H1 (cell line): Measurements from ENCODE around the gene SLC66A2. TPM values are rescaled to one million over a fixed set of nuclear protein-coding genes. Genes with fewer than 3 reads are reported as not detected.

Experiments
- CTCF ChIA-PET: fragments of 300-600 bp; sonication (Branson Sonifier 250); formaldehyde crosslinking; loops from one replicate; lab custom pipeline; 2021; ENCODE audit not compliant: partially characterized antibody; lab: Charles Lee
- POLR2A ChIA-PET: fragments of 300-600 bp; sonication (Branson Sonifier 250); formaldehyde crosslinking; loops from one replicate; lab custom pipeline; 2021; ENCODE audit warnings: inconsistent platforms; ENCODE audit not compliant: partially characterized antibody; lab: Charles Lee
- DNase-seq, 2 experiments: peaks; one replicate each; pipeline versions ENCODE4 v3.0.0 to v3.0.0-alpha.2; 2010 to 2022; ENCODE audit warnings: low spot score in 2 of 2, low read depth in 1 of 2, mixed read lengths in 1 of 2
- FAIRE-seq: peaks from 2 replicates; lab custom pipeline; 2011; peaks lifted over from hg19 to GRCh38; lab: Jason Lieb, UNC
- H2AFZ ChIP-seq: 2 replicates; pipeline ENCODE4 v1.8.1; 2012; ENCODE audit warnings: low read length, inconsistent platforms
- H2AK5ac ChIP-seq: 2 replicates; pipeline ENCODE4 v1.6.1; 2013; ENCODE audit warnings: low read depth, low read length
- H2BK120ac ChIP-seq: replicated peaks from 2 replicates; pipeline ENCODE3; 2013; ENCODE audit warnings: low read depth, low read length, inconsistent platforms
- H2BK12ac ChIP-seq: 2 replicates; pipeline ENCODE4 v1.6.1; 2013; ENCODE audit warnings: low read depth, low read length
- H2BK15ac ChIP-seq: 2 replicates; pipeline ENCODE4 v1.6.1; 2013; ENCODE audit warnings: low read length
- H2BK20ac ChIP-seq: 2 replicates; pipeline ENCODE4 v1.6.1; 2013; ENCODE audit warnings: low read length
- H2BK5ac ChIP-seq: 2 replicates; pipeline ENCODE4 v1.6.1; 2013; ENCODE audit warnings: low read depth, low read length
- H3K14ac ChIP-seq: 2 replicates; pipeline ENCODE4 v1.6.1; 2013; ENCODE audit warnings: inconsistent platforms; ENCODE audit not compliant: insufficient read length
- H3K18ac ChIP-seq: 2 replicates; pipeline ENCODE4 v1.6.1; 2013; ENCODE audit warnings: low read length; ENCODE audit errors: extremely low read depth
- H3K23ac ChIP-seq: 2 replicates; pipeline ENCODE4 v1.6.1; 2013; ENCODE audit warnings: inconsistent platforms; ENCODE audit not compliant: insufficient read length
- H3K23me2 ChIP-seq: 2 replicates; pipeline ENCODE4 v1.6.1; 2013; ENCODE audit warnings: low read depth, low read length
- H3K27ac ChIP-seq: 2 replicates; pipeline ENCODE4 v1.6.1; 2011; ENCODE audit warnings: low read depth, low read length, inconsistent platforms
- H3K27me3 ChIP-seq, 4 experiments: replicated peaks in 1 of 4; 1 replicate in 1 of 4; 2 replicates in 3 of 4; pipeline versions ENCODE4 v1.6.1 to v1.8.1; 2011 to 2013; ENCODE audit warnings: low read length in 3 of 4, mild to moderate bottlenecking in 3 of 4, inconsistent platforms in 2 of 4, mixed read lengths in 2 of 4, moderate library complexity in 1 of 4; ENCODE audit not compliant: control insufficient read depth in 3 of 4, insufficient read depth in 3 of 4; ENCODE audit errors: extremely low read depth in 1 of 4
- H3K36me3 ChIP-seq, 4 experiments: 2 replicates each; pipeline versions ENCODE4 v1.6.1 to v1.8.1; 2011 to 2013; ENCODE audit warnings: mild to moderate bottlenecking in 4 of 4, low read length in 3 of 4, moderate library complexity in 2 of 4, control low read depth in 1 of 4, inconsistent platforms in 1 of 4; ENCODE audit not compliant: insufficient read depth in 4 of 4, control insufficient read depth in 2 of 4
- H3K4ac ChIP-seq: replicated peaks from 2 replicates; pipeline ENCODE3; 2013; ENCODE audit warnings: low read length, low read depth, mixed read lengths, inconsistent platforms; ENCODE audit not compliant: insufficient read length
- H3K4me1 ChIP-seq, 4 experiments: replicated peaks in 1 of 4; 1 replicate in 1 of 4; 2 replicates in 3 of 4; pipeline versions ENCODE4 v1.6.1 to v1.8.1; 2011 to 2013; ENCODE audit warnings: low read length in 3 of 4, inconsistent platforms in 2 of 4, mixed read lengths in 1 of 4; ENCODE audit not compliant: insufficient read depth in 4 of 4, control insufficient read depth in 3 of 4
- H3K4me2 ChIP-seq, 2 experiments: 2 replicates each; pipeline versions ENCODE4 v1.6.1 to v1.8.1; 2011 to 2013; ENCODE audit warnings: low read depth in 2 of 2, low read length in 2 of 2, control low read depth in 1 of 2, inconsistent platforms in 1 of 2, mild to moderate bottlenecking in 1 of 2; ENCODE audit not compliant: insufficient read depth in 1 of 2
- H3K4me3 ChIP-seq, 4 experiments: fragments of 200-600, 300-600 bp in 1 of 4; sonication (generic), shearing (Covaris generic), sonication (Bioruptor Twin) in 1 of 4; 2 replicates each; pipeline versions ENCODE4 v1.5.1 to v1.8.1; 2011 to 2016; ENCODE audit warnings: low read length in 4 of 4, low read depth in 3 of 4, control low read depth in 2 of 4, inconsistent platforms in 2 of 4, mild to moderate bottlenecking in 2 of 4, mixed read lengths in 1 of 4, moderate library complexity in 1 of 4; ENCODE audit not compliant: insufficient read depth in 2 of 4; ENCODE audit errors: extremely low read depth in 1 of 4
- H3K56ac ChIP-seq: replicated peaks from 2 replicates; pipeline ENCODE3; 2013; ENCODE audit warnings: low read depth, mild to moderate bottlenecking, mixed read lengths, low read length, inconsistent platforms; ENCODE audit not compliant: insufficient read length
- H3K79me1 ChIP-seq: 2 replicates; pipeline ENCODE4 v1.6.1; 2013; ENCODE audit warnings: low read depth, low read length, control low read depth
- H3K79me2 ChIP-seq, 2 experiments: 2 replicates each; pipeline versions ENCODE4 v1.6.1 to v1.8.1; 2012 to 2013; ENCODE audit warnings: low read length in 2 of 2, mild to moderate bottlenecking in 2 of 2, inconsistent platforms in 1 of 2; ENCODE audit not compliant: insufficient read depth in 2 of 2, control insufficient read depth in 1 of 2
- H3K9ac ChIP-seq, 4 experiments: replicated peaks in 1 of 4; 1 replicate in 1 of 4; 2 replicates in 3 of 4; pipeline versions ENCODE4 v1.6.1 to v1.8.1; 2011 to 2013; ENCODE audit warnings: low read depth in 3 of 4, low read length in 3 of 4, control low read depth in 2 of 4, mild to moderate bottlenecking in 2 of 4, moderate library complexity in 2 of 4, inconsistent platforms in 1 of 4; ENCODE audit errors: extremely low read depth in 1 of 4
- H3K9me3 ChIP-seq, 2 experiments: 2 replicates each; pipeline versions ENCODE4 v1.6.1 to v1.8.1; 2012 to 2013; ENCODE audit warnings: mild to moderate bottlenecking in 2 of 2, moderate library complexity in 2 of 2, control low read depth in 1 of 2, inconsistent platforms in 1 of 2, low read depth in 1 of 2, low read length in 1 of 2, mixed read lengths in 1 of 2; ENCODE audit not compliant: insufficient read depth in 2 of 2
- H4K20me1 ChIP-seq, 2 experiments: replicated peaks in 1 of 2; 2 replicates each; pipeline versions ENCODE3 to v1.8.1; 2011 to 2013; ENCODE audit warnings: inconsistent platforms in 2 of 2, low read length in 2 of 2, mild to moderate bottlenecking in 1 of 2; ENCODE audit not compliant: insufficient read depth in 2 of 2, control insufficient read depth in 1 of 2
- H4K5ac ChIP-seq: 2 replicates; pipeline ENCODE4 v1.6.1; 2013; ENCODE audit warnings: low read length, low read depth, mixed read lengths, inconsistent platforms; ENCODE audit not compliant: insufficient read length
- H4K8ac ChIP-seq: 2 replicates; pipeline ENCODE4 v1.8.0; 2013; ENCODE audit warnings: mild to moderate bottlenecking, moderate library complexity, low read length, inconsistent platforms; ENCODE audit not compliant: insufficient read depth; ENCODE audit errors: extremely low read depth
- H4K91ac ChIP-seq: replicated peaks from 2 replicates; pipeline ENCODE3; 2013; ENCODE audit warnings: low read length, mixed read lengths, inconsistent platforms; ENCODE audit not compliant: insufficient read length
- CBX8 ChIP-seq: fragments of 300-800, 300-1000 bp; sonication (generic); IDR thresholded peaks from 2 replicates; pipeline ENCODE4 v1.7.1; 2016; ENCODE audit warnings: low read depth, low read length, borderline replicate concordance
- EP300 ChIP-seq, 2 experiments: IDR thresholded peaks; 1 replicate in 1 of 2; 2 replicates in 1 of 2; pipeline ENCODE4 v1.6.1; 2011 to 2012; ENCODE audit warnings: low read depth in 2 of 2, low read length in 2 of 2, mild to moderate bottlenecking in 2 of 2, borderline replicate concordance in 1 of 2, inconsistent platforms in 1 of 2, moderate library complexity in 1 of 2
- GABPA ChIP-seq: IDR thresholded peaks from 2 replicates; pipeline ENCODE4 v1.6.1; 2011; ENCODE audit warnings: mild to moderate bottlenecking, low read length, moderate library complexity, borderline replicate concordance; ENCODE audit not compliant: insufficient read depth
- JUND ChIP-seq: IDR thresholded peaks from 2 replicates; pipeline ENCODE4 v1.6.1; 2011; ENCODE audit warnings: mild to moderate bottlenecking, improper control_type of control experiment, low read length
- MAFK ChIP-seq: IDR thresholded peaks from 2 replicates; pipeline ENCODE4 v1.6.1; 2012; ENCODE audit warnings: low read depth, mild to moderate bottlenecking, improper control_type of control experiment, low read length
- NANOG ChIP-seq: IDR thresholded peaks from 2 replicates; pipeline ENCODE4 v1.6.1; 2011; ENCODE audit warnings: low read length, low read depth, mild to moderate bottlenecking, inconsistent platforms; ENCODE audit not compliant: insufficient read depth, poor library complexity, severe bottlenecking
- RAD21 ChIP-seq, 2 experiments: IDR thresholded peaks in 1 of 2; conservative IDR thresholded peaks in 1 of 2; 2 replicates each; pipeline ENCODE4 v1.6.1; 2011; ENCODE audit warnings: low read depth in 2 of 2, low read length in 2 of 2, improper control_type of control experiment in 1 of 2, inconsistent platforms in 1 of 2, mild to moderate bottlenecking in 1 of 2, moderate library complexity in 1 of 2
- SIRT6 ChIP-seq: IDR thresholded peaks from one replicate; pipeline ENCODE4 v1.7.1; 2012; ENCODE audit warnings: low read length, inconsistent platforms
- SRF ChIP-seq: IDR thresholded peaks from 2 replicates; pipeline ENCODE4 v1.6.1; 2011; ENCODE audit warnings: mild to moderate bottlenecking, low read depth, low read length, moderate library complexity
- TEAD4 ChIP-seq: IDR thresholded peaks from 2 replicates; pipeline ENCODE4 v1.6.1; 2012; ENCODE audit warnings: low read depth, low read length, inconsistent platforms, mixed read lengths
- YY1 ChIP-seq: IDR thresholded peaks from 2 replicates; pipeline ENCODE4 v1.6.1; 2011; ENCODE audit warnings: low read depth, mild to moderate bottlenecking, low read length
- WGBS, 2 experiments: shearing (Covaris generic) in 1 of 2; methylation state at CpG; one replicate each; pipeline versions ENCODE4 v1.1.6 to v1.1.7; 2013 to 2015; ENCODE audit warnings: low lambda C conversion rate in 2 of 2, mixed read lengths in 2 of 2, inconsistent platforms in 1 of 2, low coverage in 1 of 2, missing lambda C conversion rate in 1 of 2; ENCODE audit not compliant: insufficient replicate concordance in 2 of 2, insufficient coverage in 1 of 2, insufficient read length in 1 of 2; ENCODE audit errors: extremely low coverage in 1 of 2, missing lambda C conversion rate in 1 of 2; 5-methylcytosine and 5-hydroxymethylcytosine counted together
- polyA plus RNA-seq, 7 experiments: library from polyadenylated mRNA; depleted of rRNA in 3 of 7; stranded (reverse) in 5 of 7; unstranded in 2 of 7; fragments of >200 nt in 5 of 7; fragments of 200-250 nt in 2 of 7; gene quantifications; 1 replicate in 5 of 7; 2 replicates in 1 of 7; 4 replicates in 1 of 7; pipeline versions ENCODE4 v1.2.1 to v1.2.3, GENCODE V29; 2011 to 2013; ENCODE audit warnings: missing spikeins in 2 of 7, mixed read lengths in 2 of 7
- total RNA-seq: library from RNA; stranded (reverse); fragmentation: NEBNext Ultra II Directional; extraction: Animal tissue kit (Norgen Biotek cat#: 25700); gene quantifications from 2 replicates; pipeline ENCODE4 v1.2.1, GENCODE V29; 2021
- TF ChIP-seq, protein P1 (sequence below): IDR thresholded peaks from 2 replicates; pipeline ENCODE4 v1.6.1; 2011; ENCODE audit warnings: low read length, improper control_type of control experiment

Gene SLC66A2
- total and polyA plus RNA-seq, 2 of the 8 experiments (the other 6 are each of a cell fraction or from before 2014, with no cell fraction given), result 15.0 to 18.9 TPM

DNA sequence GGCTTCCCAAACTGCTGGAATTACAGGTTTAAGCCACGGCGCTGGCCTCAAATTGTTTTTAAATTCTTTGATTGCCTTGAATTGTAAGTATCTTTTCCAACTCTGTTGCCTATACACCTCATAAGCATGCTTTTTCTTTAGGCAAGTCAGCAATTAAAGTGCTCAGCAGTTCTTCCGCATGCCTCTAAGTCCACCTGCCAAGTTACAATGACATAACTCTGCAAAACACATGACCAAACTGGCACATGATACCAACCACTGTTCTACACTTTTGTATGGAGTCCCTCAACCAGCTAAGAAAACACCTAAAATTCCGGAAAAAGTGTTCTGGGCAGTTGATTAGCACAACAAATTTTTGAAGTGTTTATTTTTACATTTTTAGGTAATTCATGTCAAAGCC is 31.8 kb upstream of the SLC66A2 start:
- WGBS, 2 experiments, result 98% methylated on average over 4 of the region's 4 CpGs; no CpG with 5 or more reads in 1 of the 2 experiments
- H2BK15ac ChIP-seq, result no peak overlapping the region
- FAIRE-seq, result no peak
- no peak overlapping the region for H3K4me3 ChIP-seq
- H2BK12ac ChIP-seq, result no peak overlapping the region
- H3K14ac ChIP-seq, result no peak overlapping the region
- no peak overlapping the region for H2AFZ ChIP-seq
- peaks cover 26 to 39% of the 10 kb centered on the region in 2 experiments for H4K20me1 ChIP-seq
- CTCF ChIA-PET, result interaction anchor here (0.8 to 1.5 kb wide), 4 partner anchors 16 to 131 kb away, joined by 3 read pairs; partner anchors contain the start of gene RBFA
- no peak overlapping the region for H3K9ac ChIP-seq
- H3K79me2 ChIP-seq, result peaks cover 59 to 99% of the 10 kb centered on the region in 2 experiments
- peaks cover 2% of the 10 kb centered on the region; the same call in 1 of the 2 replicates for H3K23me2 ChIP-seq
- peaks cover 3 to 27% (median 8%) of the 10 kb centered on the region in 4 experiments; a peak in 5 of 8 replicates for H3K36me3 ChIP-seq
- H3K23ac ChIP-seq, result no peak overlapping the region
- no peak overlapping the region for H4K5ac ChIP-seq
- H3K9me3 ChIP-seq, result no peaks in the 10 kb centered on the region
- H4K8ac ChIP-seq, result no peak overlapping the region
- no peak overlapping the region for H2BK20ac ChIP-seq
- peaks cover 0 to 3% (median 0%) of the 10 kb centered on the region in 4 experiments; a peak in 1 of 7 replicates for H3K4me1 ChIP-seq
- no peak overlapping the region for H3K4ac ChIP-seq
- no peaks in the 10 kb centered on the region for H3K27me3 ChIP-seq
- H3K79me1 ChIP-seq, result peaks cover 15% of the 10 kb centered on the region; the same call in 1 of the 2 replicates
- POLR2A ChIA-PET, result interaction anchor here (0.8 to 3.3 kb wide), 4 partner anchors 16 to 93 kb away, joined by 3 to 14 read pairs (median 4); no protein-coding TSS in a partner anchor
- no peak overlapping the region for H3K4me2 ChIP-seq
- H2BK120ac ChIP-seq, result no peak overlapping the region
- no peak for DNase-seq
- no peak overlapping the region for H3K27ac ChIP-seq
- no peak overlapping the region for H4K91ac ChIP-seq
- no peak overlapping the region for H2AK5ac ChIP-seq
- H2BK5ac ChIP-seq, result no peak overlapping the region
- no peak overlapping the region for H3K56ac ChIP-seq
- H3K18ac ChIP-seq, result no peak overlapping the region
- TF ChIP-seq NANOG, result no peak
- TF ChIP-seq CBX8, result no peak
- no peak for TF ChIP-seq SIRT6
- TF ChIP-seq RAD21 (IDR thresholded peaks at IDR 0.05 in 1 of 2, conservative IDR thresholded peaks at IDR 0.05 in 1 of 2; ENCODE audit: low read depth in 2 of 2, low read length in 2 of 2), result no peak
- TF ChIP-seq, protein P1, sequence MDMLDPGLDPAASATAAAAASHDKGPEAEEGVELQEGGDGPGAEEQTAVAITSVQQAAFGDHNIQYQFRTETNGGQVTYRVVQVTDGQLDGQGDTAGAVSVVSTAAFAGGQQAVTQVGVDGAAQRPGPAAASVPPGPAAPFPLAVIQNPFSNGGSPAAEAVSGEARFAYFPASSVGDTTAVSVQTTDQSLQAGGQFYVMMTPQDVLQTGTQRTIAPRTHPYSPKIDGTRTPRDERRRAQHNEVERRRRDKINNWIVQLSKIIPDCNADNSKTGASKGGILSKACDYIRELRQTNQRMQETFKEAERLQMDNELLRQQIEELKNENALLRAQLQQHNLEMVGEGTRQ, result no peak
- TF ChIP-seq EP300 (IDR thresholded peaks at IDR 0.05; ENCODE audit: borderline replicate concordance in 1 of 2, low read depth in 2 of 2, low read length in 2 of 2), result no peak
- TF ChIP-seq JUND, result no peak
- TF ChIP-seq YY1, result no peak
- TF ChIP-seq MAFK, result no peak
- TF ChIP-seq GABPA, result no peak
- TF ChIP-seq SRF, result no peak
- TF ChIP-seq TEAD4, result no peak
